IPS-18c (cell line): ENCODE results near the gene CAMKK2.
"Not testable (repeated sequence)": the region's sequence is repeated elsewhere in the genome, so short reads cannot be mapped to it uniquely, and the experiment has no call there.

Source experiments
- H3K4me3 ChIP-seq: 2 replicates; pipeline ENCODE4 v1.7.0; 2013; ENCODE audit warnings: low read depth, mild to moderate bottlenecking, low read length, moderate library complexity; ENCODE audit not compliant: insufficient read depth
- H3K9me3 ChIP-seq: one replicate; pipeline ENCODE4 v1.6.1; 2013; ENCODE audit warnings: mild to moderate bottlenecking, low read length, moderate library complexity; ENCODE audit not compliant: control insufficient read depth, insufficient read depth

Gene CAMKK2

DNA sequence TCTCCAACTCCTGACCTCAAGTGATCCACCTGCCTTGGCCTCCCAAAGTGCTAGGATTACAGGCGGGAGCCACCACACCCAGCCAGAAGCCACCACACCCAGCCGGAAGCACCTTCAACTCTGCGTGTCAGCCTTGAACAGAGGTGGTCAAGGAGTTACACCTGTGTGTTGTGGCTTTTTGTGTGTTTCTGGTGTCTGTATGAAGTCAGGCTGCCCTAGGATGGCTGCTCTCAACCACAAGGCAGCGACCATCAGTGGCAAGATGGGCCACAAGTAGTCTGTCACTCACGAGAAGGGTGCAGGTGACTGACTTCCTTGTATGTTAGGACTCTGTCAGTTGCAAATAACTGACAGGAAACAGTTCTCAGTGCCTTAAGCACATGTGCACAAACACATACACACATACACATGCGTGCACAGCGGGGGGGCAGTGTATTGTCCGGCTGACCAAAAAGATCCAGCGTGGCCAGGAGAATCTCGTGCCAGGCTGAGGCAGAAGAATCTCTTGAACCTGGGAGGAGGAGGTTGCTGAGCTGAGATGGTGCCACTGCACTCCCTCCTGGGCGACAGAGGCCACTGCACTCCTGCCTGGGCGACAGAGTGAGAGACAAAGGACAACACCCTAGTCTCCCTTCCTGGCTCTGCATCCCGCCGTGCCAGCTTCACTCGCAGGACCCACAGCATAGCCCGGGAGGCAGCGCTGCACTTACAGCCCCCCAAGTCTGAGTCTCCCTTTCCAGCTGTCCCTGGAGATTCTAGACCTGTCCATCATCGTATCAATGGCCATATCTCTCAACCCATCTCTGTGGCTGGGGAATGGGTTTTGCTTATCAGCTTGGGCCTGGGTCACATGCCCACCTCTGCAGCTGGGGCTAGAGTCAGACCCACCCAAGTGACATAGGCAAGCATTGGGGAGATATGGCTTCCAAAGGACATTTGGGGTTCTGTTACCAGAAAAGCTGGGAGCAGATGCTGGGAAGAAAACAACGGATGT is 72.9 kb downstream of the CAMKK2 start:
- H3K4me3 ChIP-seq, result no peak overlapping the region

DNA sequence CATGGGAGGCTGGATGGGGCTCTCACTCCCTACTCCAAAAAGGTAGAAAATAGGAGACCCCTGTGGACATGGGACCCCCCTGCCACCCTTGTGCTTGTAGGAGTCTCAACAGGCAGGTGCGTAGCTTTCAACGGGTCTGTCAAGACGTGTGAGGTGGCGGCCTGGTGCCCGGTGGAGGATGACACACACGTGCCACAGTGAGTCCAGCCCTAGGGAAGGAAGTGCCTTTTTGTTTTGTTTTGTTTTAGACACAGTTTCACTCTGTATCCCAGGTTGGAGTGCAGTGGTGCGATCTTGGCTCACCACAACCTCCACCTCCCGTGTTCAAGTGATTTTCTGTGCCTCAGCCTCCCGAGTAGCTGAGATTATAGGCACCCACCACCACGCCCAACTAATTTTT is 73.7 kb downstream of the CAMKK2 start:
- Histone ChIP-seq H3K9me3 (no peaks in the 10 kb centered on the region), H3K4me3 (no peak overlapping the region)

More for the DNA sequence above, 72.9 kb downstream of the CAMKK2 start:
- H3K9me3 ChIP-seq, result no peaks in the 10 kb centered on the region

DNA sequence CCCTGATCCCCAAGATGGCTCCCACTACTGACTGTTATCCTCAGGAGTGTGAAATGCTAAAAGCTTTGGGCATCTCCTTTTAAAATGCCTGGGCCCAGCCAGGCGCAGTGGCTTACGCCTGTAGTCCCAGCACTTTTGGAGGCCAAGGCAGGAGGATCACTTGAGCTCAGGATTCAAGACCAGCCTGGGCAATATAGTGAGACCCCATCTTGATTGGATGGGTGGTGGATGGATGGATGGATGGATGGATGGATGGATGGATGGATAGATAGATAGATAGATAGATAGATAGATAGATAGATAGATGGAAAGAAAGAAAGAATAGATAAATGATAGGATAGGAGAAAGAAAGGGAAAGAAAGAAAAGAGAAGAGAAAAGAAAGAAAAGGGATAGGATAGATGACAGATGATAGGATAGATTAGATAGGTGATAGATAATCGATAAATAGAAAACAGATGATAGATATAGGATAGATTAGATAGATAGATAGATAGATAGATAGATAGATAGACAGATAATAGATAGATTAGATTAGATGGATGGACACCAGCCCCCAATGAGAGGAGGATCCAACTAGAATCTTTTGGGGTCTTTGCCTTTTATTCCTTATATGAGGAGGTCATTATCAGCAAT is 77.0 kb downstream of the CAMKK2 start:
- H3K9me3 ChIP-seq, result no peaks in the 10 kb centered on the region
- H3K4me3 ChIP-seq, result no peak overlapping the region

DNA sequence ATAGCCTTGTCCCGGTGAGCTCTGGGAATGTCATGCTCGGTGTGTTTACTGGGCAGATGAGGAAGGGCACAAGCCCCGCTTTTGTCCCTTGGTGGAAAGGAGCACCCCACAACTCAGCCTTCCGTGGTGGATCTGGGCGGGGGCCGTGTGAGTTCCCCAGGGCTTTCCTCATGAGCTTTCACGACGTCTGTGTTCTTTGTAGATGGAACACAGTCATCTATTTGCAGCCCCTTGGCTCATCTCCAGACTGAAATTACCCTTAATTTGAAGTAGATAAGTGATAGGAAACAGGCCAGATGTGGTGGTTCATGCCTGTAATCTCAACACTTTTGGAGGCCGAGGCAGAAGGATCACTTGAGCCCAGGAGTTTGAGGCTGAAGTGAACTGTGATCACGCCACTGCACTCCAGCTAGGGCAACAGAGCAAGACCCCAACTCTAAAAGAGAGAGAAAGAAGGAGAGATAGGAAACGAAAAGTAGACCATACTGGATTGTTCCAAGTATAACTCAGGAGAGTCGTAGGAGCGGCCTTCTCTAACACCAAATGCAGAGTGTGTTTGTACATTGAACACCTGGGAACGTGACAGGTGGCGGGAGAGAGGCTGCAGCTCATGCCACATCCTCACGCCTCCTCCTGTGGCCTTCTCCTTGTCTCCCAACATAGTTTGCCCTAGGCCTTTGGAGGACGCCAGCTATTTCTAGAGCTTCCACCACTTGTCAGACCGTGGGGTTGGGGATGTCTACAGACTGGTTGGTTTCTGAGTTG is 77.7 kb downstream of the CAMKK2 start:
- no peak overlapping the region for H3K4me3 ChIP-seq

DNA sequence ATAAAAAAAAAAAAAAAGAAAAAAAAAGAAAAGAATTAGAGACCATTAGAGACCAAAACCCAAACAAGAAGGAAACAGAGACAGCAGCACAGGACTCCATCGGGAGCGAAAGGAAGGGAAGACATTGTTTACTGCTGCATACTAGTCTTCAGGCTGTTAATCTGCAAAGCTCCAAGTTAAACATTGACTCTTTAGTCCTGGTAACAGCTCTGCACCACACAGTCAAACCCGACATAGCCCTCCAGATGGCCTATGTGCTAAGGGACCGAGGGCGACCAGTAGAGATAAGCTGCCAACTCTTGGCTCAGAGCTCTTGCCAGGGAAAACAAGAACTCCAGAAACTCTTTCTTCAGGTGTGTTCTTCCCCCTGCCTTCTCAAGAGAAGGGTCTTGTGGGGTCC is 78.7 kb downstream of the CAMKK2 start:
- no peaks in the 10 kb centered on the region for H3K9me3 ChIP-seq
- H3K4me3 ChIP-seq, result no peak overlapping the region

More for the DNA sequence above, 77.7 kb downstream of the CAMKK2 start:
- no peaks in the 10 kb centered on the region for H3K9me3 ChIP-seq

DNA sequence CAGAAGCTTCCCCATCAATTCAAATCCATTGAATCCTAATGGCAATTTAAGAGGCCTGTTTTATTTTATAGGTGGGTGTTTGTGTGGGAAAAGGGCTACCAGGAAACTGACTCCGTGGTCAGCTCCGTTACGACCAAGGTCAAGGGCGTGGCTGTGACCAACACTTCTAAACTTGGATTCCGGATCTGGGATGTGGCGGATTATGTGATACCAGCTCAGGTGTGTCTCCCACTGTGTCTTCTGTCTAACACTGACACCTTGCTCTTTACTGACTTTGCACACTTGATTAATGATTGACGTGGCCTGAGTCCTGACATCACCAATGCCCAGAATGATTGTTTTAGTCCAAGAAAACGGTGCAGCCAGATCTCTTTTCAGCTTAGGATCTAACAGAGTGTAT is 79.4 kb downstream of the CAMKK2 start:
- Histone ChIP-seq H3K9me3 (no peaks in the 10 kb centered on the region), H3K4me3 (no peak overlapping the region)

DNA sequence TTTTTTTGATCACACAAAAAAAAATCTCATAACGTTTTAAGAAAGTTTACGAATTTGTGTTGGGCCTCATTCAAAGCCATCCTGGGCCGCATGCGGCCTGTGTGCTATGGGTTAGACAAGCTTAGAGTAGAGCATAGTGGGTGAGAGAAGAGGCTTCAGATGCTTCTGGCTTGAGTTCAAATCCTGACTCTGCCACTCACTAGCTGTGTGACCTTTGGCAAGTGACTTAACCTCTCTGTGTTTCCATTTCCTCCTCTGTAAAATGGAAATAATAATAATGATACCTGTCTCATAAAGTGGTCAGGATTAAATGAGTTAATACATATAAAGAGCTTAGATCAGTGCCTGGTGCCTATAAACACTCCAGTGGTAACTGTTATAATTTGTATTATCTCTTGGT is 80.4 kb downstream of the CAMKK2 start:
- Histone ChIP-seq H3K4me3 (no peak overlapping the region), H3K9me3 (no peaks in the 10 kb centered on the region)

DNA sequence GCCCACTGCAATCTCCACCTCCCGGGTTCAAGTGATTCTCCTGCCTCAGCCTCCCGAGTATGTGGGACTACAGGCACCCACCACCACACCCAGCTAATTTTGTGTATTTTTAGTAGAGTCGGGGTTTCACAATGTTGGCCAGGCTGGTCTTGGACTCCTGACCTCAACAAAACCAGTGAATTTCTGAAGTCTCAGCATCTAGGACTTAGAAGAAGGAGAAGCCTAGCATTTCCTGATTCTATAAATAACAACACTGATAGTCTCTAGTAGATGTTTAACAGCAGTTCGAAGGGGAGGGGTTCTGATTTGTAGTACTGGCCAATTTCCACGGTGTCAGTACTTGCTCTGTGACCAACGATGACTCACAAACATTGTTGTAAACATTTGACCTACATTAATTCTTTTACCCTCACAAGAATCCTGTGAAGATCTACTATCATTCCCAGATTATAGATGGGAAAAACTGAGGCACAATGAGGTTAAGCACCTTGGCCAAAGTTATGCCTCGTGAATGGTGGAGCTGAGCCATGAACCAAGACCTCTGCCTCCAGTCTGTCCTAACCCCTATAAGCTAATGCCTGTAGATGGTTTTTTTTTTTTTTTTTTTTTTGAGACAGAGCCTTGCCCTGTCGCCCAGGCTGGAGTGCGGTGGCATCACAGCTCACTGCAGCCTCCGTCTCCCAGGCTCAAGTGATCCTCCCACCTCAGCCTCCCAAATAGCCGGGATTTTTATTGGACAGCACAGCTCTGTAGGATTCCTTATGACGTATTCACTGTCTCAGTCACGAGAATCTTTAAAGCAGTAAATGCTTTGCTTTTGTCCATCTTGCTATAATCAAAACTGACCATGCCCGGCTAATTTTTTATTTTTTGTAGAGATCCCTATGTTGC is 81.4 kb downstream of the CAMKK2 start:
- no peak overlapping the region for H3K4me3 ChIP-seq
- no peaks in the 10 kb centered on the region for H3K9me3 ChIP-seq

DNA sequence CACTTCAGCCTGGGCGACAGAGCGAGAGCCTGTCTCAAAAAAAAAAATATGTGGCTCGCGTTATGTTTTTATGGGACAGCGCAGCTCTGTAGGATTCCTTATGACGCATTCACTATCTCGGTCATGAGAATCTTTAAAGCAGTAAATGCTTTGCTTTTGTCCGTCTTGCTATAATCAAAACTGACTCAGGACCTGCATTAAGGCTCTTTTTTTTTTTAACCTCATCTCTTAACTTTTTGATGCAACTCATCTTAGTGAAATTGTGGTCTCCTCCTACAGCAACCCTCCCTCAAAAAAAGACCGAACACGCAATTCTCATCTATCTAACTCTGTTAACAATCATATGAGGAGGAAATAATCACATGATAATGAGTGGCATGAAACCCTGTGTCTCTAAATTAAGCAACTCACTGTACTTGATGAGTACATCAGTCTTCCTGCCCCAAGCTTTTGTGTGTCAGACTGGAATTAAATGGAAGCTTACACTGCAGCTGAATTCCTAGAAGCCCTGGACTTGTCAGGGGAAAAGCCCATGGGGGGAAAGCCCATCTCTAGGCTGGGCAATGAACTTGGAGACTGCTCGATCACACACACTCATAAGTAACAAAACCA is 82.2 kb downstream of the CAMKK2 start:
- Histone ChIP-seq H3K9me3 (no peaks in the 10 kb centered on the region), H3K4me3 (no peak overlapping the region)

DNA sequence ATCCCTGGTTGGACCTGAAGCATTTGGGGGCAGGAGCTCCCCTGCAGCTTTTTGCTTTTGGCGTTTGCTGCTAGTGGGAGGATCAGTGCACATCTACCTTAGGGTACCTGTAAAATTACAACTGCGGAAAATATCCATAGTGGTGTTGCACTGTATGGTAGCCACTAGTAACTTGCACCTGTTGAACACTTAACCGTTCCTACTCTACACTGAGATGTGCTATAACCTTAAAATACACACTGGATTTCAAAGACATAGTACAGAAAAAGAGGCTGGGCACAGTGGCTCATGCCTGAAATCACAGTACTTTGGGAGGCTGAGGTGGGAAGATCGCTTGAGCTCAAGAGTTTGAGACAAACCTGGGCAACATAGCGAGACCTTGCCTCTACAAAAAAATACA is 83.6 kb downstream of the CAMKK2 start:
- H3K9me3 ChIP-seq, result no peaks in the 10 kb centered on the region

DNA sequence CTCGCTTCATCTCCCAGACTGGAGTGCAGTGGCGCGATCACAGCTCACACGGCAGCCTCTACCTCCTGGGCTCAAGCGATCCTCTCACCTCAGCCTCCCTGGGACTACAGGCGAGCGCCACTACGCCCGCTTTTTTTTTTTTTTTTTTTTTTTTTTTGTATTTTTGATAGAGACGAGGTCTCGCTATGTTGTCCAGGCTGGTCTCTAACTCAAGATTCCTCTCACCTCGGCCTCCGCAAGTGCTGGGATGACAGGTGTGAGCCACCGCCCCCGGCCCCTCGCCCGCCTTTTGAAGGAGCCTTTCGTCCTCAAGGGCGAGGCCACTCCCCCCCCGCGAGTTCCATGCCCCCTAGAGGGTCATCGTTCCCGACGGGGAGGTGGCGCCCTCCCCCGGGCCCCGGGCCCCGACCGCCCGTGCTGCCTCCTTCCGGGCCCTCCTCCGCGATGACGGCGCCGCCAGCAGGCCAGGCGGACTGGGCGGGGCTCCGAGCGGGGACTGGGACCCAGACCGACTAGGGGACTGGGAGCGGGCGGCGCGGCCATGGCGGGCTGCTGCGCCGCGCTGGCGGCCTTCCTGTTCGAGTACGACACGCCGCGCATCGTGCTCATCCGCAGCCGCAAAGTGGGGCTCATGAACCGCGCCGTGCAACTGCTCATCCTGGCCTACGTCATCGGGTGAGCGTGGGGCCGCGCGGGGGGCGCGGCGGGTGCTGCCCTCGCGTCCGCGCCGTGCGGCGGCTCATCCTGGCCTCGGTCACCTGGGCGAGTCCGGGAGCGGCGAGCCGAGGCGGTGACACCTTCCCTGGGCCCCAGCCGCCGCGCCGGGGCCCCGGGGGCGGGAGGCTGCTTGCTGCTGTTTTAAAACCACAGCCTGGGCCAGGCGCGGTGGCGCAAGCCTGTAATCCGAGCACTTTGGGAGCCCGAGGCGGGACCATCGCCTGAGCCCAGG is 86.6 kb downstream of the CAMKK2 start, which contains the start of gene P2RX4:
TSS of gene P2RX4 (plus strand) at position 506 of the 949 bp plus-strand sequence. CDS start at position 542, 36 bp downstream.
- H3K9me3 ChIP-seq, result no peaks in the 10 kb centered on the region
- peak within 1 kb of the TSS; percentile 89 for H3K4me3 ChIP-seq

More for the DNA sequence above, 83.6 kb downstream of the CAMKK2 start:
- H3K4me3 ChIP-seq, result no peak overlapping the region

DNA sequence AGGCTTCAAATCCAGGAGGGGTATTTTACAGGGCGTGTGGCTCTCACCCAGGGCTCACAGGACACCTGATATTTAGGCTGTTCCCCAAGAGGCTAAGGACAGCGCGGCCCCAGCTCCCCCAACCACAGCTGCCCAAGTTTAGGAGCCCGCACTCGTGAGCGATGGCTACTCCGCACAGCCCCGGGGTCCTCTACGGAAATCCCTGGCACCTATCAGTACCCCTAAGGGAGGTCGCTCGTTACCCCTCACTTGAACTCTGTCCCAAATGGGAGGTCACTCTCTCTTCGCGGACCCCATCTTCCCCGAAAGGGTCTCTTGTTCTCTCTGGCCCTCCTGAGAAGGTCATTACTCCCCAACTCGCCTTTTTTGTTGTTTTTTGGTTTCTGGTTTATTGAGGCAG is 87.3 kb downstream of the CAMKK2 start:
- H3K4me3 ChIP-seq, result no peak overlapping the region
- no peaks in the 10 kb centered on the region for H3K9me3 ChIP-seq

DNA sequence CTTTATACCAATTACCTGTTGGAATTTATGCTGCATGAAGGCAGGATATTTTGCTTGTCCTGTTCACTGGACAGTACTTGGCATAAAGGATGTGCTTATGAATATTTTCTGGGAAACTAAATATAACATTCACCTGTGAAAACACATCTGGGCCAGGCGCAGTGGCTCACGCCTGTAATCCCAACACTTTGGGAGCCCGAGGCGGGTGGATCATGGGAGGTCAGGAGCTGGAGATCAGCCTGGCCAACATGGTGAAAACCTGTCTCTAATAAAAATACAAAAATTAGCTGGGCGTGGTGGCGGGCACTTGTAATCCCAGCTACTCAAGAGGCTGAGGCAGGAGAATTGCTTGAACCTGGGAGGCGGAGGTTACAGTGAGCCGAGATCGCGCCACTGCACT is 87.9 kb downstream of the CAMKK2 start:
- not testable (repeated sequence) for H3K4me3 ChIP-seq, H3K9me3 ChIP-seq

DNA sequence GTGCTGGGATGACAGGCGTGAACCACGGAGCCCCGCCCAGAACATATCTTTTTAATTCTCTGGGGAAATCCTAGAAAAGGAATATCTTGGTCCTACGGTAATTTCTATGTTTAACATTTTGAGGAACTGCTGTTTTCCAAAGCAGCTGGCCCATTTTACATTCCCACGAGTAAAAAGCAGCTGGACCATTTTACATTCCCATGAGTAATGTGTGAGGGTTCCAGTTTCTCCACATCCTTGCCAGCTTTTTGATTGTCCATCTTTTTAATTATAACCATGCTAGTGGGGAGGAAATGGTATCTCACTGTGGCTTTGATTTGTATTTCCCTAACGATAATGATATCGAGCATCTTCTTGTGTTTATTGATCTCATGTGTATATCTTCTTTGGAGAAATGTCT is 91.0 kb downstream of the CAMKK2 start:
- Histone ChIP-seq H3K4me3 (no peak overlapping the region), H3K9me3 (no peaks in the 10 kb centered on the region)

DNA sequence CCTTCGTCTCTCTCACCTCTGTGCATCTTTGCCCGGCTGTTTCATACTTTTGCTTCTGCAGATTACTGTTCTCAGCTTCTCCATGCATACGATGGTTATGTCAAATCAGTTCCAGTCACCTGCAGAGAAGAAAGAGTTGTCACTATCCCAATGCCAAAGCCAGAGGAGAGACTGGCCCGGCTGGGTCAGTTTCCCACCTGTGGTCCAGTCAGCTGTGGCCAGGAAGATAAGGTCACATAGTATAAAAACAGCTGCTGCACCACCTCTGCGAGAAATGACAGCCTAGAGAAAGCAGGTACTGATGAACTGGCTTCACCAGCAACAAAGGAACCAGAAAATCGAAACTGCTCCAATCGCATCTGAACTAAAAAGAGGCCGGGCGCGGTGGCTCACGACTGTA is 93.0 kb downstream of the CAMKK2 start:
- Histone ChIP-seq H3K9me3 (no peaks in the 10 kb centered on the region), H3K4me3 (no peak overlapping the region)
